ENCODE measurements around the gene NUFIP2. TPM values are rescaled to one million over a fixed set of nuclear protein-coding genes. Genes with fewer than 3 reads are reported as not detected.

NUFIP2 gene
- total and polyA plus RNA-seq, 12 donors: 7.1 to 58.3 (median 39.3) TPM

DNA sequence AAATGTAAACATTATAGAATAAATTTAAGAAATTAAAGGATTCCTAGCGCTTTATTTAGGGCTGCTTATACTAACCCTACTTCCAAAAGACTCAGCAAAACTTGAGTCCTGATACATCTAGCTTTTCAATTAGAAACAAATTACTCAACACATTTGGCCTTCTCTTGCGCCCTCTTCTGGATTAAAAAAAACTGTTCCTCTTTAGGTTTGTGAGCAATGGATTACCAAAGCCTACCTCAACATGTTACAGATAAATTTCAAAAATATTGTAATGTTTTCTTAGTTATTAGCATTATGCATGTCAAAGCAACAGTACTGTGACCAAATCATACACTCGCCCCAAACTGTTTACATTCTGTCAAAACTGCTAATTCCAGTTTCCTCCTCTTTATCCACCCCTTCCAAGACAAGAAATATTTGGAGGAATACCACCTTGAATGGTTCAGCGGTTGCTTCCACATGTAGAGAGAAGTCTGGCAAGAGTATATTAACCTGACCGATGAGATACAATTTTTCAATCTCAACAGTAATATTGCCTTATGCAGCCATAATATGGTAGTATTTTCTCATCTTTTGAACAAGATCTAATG is 2.7 kb downstream of the NUFIP2 start:
- TF ChIP-seq, protein P1, sequence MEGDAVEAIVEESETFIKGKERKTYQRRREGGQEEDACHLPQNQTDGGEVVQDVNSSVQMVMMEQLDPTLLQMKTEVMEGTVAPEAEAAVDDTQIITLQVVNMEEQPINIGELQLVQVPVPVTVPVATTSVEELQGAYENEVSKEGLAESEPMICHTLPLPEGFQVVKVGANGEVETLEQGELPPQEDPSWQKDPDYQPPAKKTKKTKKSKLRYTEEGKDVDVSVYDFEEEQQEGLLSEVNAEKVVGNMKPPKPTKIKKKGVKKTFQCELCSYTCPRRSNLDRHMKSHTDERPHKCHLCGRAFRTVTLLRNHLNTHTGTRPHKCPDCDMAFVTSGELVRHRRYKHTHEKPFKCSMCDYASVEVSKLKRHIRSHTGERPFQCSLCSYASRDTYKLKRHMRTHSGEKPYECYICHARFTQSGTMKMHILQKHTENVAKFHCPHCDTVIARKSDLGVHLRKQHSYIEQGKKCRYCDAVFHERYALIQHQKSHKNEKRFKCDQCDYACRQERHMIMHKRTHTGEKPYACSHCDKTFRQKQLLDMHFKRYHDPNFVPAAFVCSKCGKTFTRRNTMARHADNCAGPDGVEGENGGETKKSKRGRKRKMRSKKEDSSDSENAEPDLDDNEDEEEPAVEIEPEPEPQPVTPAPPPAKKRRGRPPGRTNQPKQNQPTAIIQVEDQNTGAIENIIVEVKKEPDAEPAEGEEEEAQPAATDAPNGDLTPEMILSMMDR (IDR thresholded peaks at IDR 0.05): peak; percentile 49 to 78 (median 74)
- H3K4me1 ChIP-seq: peaks cover 18 to 70% (median 63%) of the 10 kb centered on the region in 9 donors
- ATAC-seq: no peak
- H3K4me3 ChIP-seq: peak overlapping the region in 9 of 10 donors; percentile 73 to 99 (median 94)
- intact Hi-C loops (cut with DNase I): loop anchor here in 4 of 10 donors (1.0 to 5.0 kb wide), 5 partner anchors 34 to 146 kb away; no protein-coding TSS in a partner anchor
- peaks cover 0 to 40% (median 13%) of the 10 kb centered on the region in 9 donors for H3K36me3 ChIP-seq
- peak overlapping the region in 8 of 10 donors; percentile 98 to 100 (median 99) for H3K27ac ChIP-seq
- DNase-seq: peak in 1 of 2 donors; percentile 36
- 9 to 12% methylated on average over 5 of the region's 5 CpGs for WGBS, 2 donors
- H3K9me3 ChIP-seq: no peaks in the 10 kb centered on the region
- H3K27me3 ChIP-seq: no peaks in the 10 kb centered on the region

DNA sequence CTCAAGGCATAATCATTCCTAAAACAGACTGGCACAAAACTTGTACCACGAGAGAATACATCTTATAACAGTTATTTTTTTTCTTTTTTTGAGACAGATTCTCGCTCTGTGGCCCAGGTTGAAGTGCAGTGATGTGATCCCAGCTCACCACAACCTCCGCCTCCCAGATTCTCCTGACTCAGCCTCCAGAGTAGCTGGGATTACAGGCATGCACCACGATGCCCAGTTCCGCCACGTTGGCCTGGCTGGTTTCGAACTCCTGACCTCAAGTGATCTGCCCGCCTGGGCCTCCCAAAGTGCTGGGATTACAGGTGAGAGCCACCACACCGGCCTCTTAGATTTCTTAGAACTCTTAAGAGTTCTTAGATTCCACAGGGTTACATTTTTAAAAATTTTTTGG is 4.1 kb downstream of the NUFIP2 start:
- H3K27ac ChIP-seq: no peak overlapping the region
- no peak for DNase-seq
- H3K4me1 ChIP-seq: peaks cover 20 to 78% (median 74%) of the 10 kb centered on the region in 9 donors
- no peaks in the 10 kb centered on the region for H3K27me3 ChIP-seq
- ATAC-seq: no peak
- WGBS, 2 donors: 86 to 87% methylated on average over 9 of the region's 9 CpGs
- intact Hi-C loops (cut with DNase I): loop anchor here in 7 of 10 donors (2.0 to 10.0 kb wide), 7 partner anchors 33 to 143 kb away; partner anchors contain the start of gene CRYBA1 (in 1 of the 7)
- no peak overlapping the region for H3K4me3 ChIP-seq
- peaks cover 0 to 54% (median 20%) of the 10 kb centered on the region in 9 donors for H3K36me3 ChIP-seq
- H3K9me3 ChIP-seq: no peaks in the 10 kb centered on the region
- TF ChIP-seq, protein P1 (IDR thresholded peaks at IDR 0.05): no peak

DNA sequence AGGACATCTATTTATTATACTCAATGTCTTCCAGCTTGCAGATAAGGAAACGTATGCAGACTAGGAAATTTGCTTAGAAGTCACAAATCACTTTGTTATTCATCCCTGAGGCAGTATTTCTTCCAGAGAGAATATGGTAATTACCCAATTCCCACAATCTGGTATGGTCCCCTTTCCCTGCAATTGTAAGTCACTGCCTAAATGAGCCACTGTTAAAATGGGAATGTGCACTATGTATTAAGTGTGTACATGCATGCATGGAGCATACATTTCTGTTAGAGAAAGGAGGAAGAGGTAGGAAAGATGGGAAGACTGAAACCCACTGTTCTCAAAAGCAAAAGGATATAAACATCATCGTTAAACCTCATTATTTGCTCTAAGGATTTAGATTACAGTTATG is 10.0 kb downstream of the NUFIP2 start:
- H3K4me1 ChIP-seq: peaks cover 9 to 83% (median 72%) of the 10 kb centered on the region in 9 donors
- no peak for DNase-seq
- no peak for ATAC-seq
- H3K27me3 ChIP-seq: no peaks in the 10 kb centered on the region
- no peak overlapping the region for H3K4me3 ChIP-seq
- WGBS, 2 donors: 51 to 56% methylated on average over 2 of the region's 2 CpGs
- peaks cover 0 to 8% (median 0%) of the 10 kb centered on the region in 11 donors for H3K9me3 ChIP-seq
- peaks cover 3 to 100% (median 54%) of the 10 kb centered on the region in 9 donors for H3K36me3 ChIP-seq
- intact Hi-C loops (cut with DNase I): loop anchor here in 3 of 10 donors (10.0 kb wide), 3 partner anchors 59 to 129 kb away; no protein-coding TSS in a partner anchor
- no peak overlapping the region for H3K27ac ChIP-seq
- TF ChIP-seq, protein P1 (IDR thresholded peaks at IDR 0.05): no peak

DNA sequence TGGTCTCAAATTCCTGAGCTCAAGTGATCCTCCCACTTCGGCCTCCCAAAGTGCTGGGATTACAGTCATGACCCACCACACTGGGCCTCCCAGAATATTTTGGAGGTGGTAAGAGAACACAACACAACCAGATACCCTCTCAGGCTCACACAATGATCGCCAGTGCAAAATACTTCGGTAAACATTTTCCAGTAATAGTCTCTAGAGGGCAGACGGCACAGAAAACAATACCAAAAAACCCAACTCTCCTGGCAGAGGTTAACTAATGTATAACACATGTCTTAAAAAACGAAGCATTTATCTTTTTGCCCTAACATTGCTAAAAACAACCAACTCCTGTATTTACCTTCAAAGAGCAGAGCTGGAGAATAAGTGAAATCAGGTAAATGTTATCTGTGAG is 10.5 kb downstream of the NUFIP2 start:
- no peak overlapping the region for H3K27ac ChIP-seq
- 49 to 64% methylated on average over 5 of the region's 5 CpGs for WGBS, 2 donors
- TF ChIP-seq, protein P1 (IDR thresholded peaks at IDR 0.05): peak in 4 of 9 donors; percentile 6 to 27 (median 10)
- ATAC-seq (no peak), DNase-seq (no peak)
- no peak overlapping the region for H3K4me3 ChIP-seq
- H3K27me3 ChIP-seq: no peaks in the 10 kb centered on the region
- H3K4me1 ChIP-seq: peaks cover 9 to 83% (median 69%) of the 10 kb centered on the region in 9 donors
- peaks cover 0 to 13% (median 4%) of the 10 kb centered on the region in 11 donors for H3K9me3 ChIP-seq
- intact Hi-C loops (cut with DNase I): loop anchor here in 3 of 10 donors (10.0 kb wide), 3 partner anchors 59 to 129 kb away; no protein-coding TSS in a partner anchor
- peaks cover 3 to 100% (median 54%) of the 10 kb centered on the region in 9 donors for H3K36me3 ChIP-seq

All from heart right ventricle (tissue), 16 donors.